Vagina (tissue), 2 donors: ENCODE data around the gene DPEP3.

Experiments
- CTCF ChIP-seq, 3 experiments: fragments of 450-650 bp in 2 of 3; fragments of 200-600 bp in 1 of 3; sonication (generic) in 1 of 3; IDR thresholded peaks; one replicate each; pipeline ENCODE4 v1.5.1; 2017 to 2019; ENCODE audit warnings: antibody characterized with exemption in 3 of 3, mild to moderate bottlenecking in 2 of 3, moderate library complexity in 2 of 3
- POLR2A ChIP-seq, 2 donors: fragments of 450-650 bp; IDR thresholded peaks; one replicate each; pipeline ENCODE4 v1.6.1; 2017; ENCODE audit warnings: antibody characterized with exemption in 2 of 2, mild to moderate bottlenecking in 2 of 2, moderate library complexity in 2 of 2
- POLR2AphosphoS5 ChIP-seq, 2 donors: sonication (generic); formaldehyde crosslinking; IDR thresholded peaks; one replicate each; pipeline ENCODE4 v1.9.0; 2017; ENCODE audit warnings: antibody characterized with exemption in 2 of 2, mild to moderate bottlenecking in 2 of 2, low read depth in 1 of 2; ENCODE audit not compliant: insufficient read depth in 1 of 2

GRCh38 chr16:67996666-67997065 is 16.4 kb upstream of the DPEP3 start:
- no peak for TF ChIP-seq CTCF (IDR thresholded peaks at IDR 0.05)
- no peak for TF ChIP-seq POLR2A (IDR thresholded peaks at IDR 0.05)
- TF ChIP-seq POLR2AphosphoS5 (IDR thresholded peaks at IDR 0.05; ENCODE audit: insufficient read depth in 1 of 2, low read depth in 1 of 2), result no peak
